A549 (cell line): ENCODE data around the gene PCDH15. TPM values are rescaled to one million over a fixed set of nuclear protein-coding genes. Genes with fewer than 3 reads are reported as not detected.

ENCODE experiments used
- ATAC-seq, 2 experiments: fragments of 200-7000 bp in 1 of 2; fragments of >200 bp in 1 of 2; cut with Nextera tagmentation in 1 of 2; cut with Tn5 transposase in 1 of 2; 3 replicates each; pipeline versions ENCODE4 v1.8.0 to v1.9.1; 2018 to 2020; ENCODE audit warnings: mild to moderate bottlenecking in 1 of 2, moderate library complexity in 1 of 2
- CTCF ChIA-PET: fragments of 300-600 bp; sonication (Branson Sonifier 250); formaldehyde crosslinking; extraction: SDS; loops from one replicate; lab custom pipeline; 2021; ENCODE audit warnings: antibody characterized with exemption, inconsistent platforms; lab: Yijun Ruan, JAX
- POLR2A ChIA-PET: fragments of 350-600 bp; formaldehyde crosslinking; extraction: SDS; loops from one replicate; lab custom pipeline; 2021; ENCODE audit warnings: antibody characterized with exemption, inconsistent platforms; lab: Yijun Ruan, JAX
- DNase-seq, 2 experiments: peaks; one replicate each; pipeline versions ENCODE4 v3.0.0 to v3.0.0-alpha.2; 2011 to 2016; ENCODE audit warnings: low read depth in 1 of 2, low spot score in 1 of 2
- FAIRE-seq: peaks from 2 replicates; lab custom pipeline; 2011; peaks lifted over from hg19 to GRCh38; lab: Jason Lieb, UNC
- H3K27ac ChIP-seq, 2 experiments: fragments of >200 bp; sonication (Bioruptor Twin); formaldehyde crosslinking; 3 replicates each; pipeline ENCODE4 v1.5.1; 2016 to 2017
- H3K4me1 ChIP-seq: fragments of >200 bp; sonication (Bioruptor Twin); formaldehyde crosslinking; 3 replicates; pipeline ENCODE4 v1.6.1; 2016
- H3K4me2 ChIP-seq: fragments of >200 bp; sonication (Bioruptor Twin); formaldehyde crosslinking; 3 replicates; pipeline ENCODE4 v1.6.1; 2016
- H3K4me3 ChIP-seq: fragments of >200 bp; sonication (Bioruptor Twin); formaldehyde crosslinking; 3 replicates; pipeline ENCODE4 v1.5.1; 2016
- H3K9me3 ChIP-seq: fragments of >200 bp; sonication (Bioruptor Twin); formaldehyde crosslinking; 3 replicates; pipeline ENCODE4 v1.6.1; 2016
- BHLHE40 ChIP-seq: IDR thresholded peaks from 2 replicates; pipeline ENCODE4 v1.6.1; 2012; ENCODE audit warnings: low read depth, low read length, inconsistent platforms
- CBX8 ChIP-seq: fragments of 200-600 bp; sonication (generic); IDR thresholded peaks from 2 replicates; pipeline ENCODE4 v1.6.1; 2016
- CEBPB ChIP-seq, 2 experiments: fragments of >200 bp in 1 of 2; sonication (Bioruptor Twin) in 1 of 2; formaldehyde crosslinking in 1 of 2; IDR thresholded peaks; 2 replicates each; pipeline ENCODE4 v1.6.1; 2012 to 2016
- EHMT2 ChIP-seq: fragments of 200-600 bp; sonication (generic); IDR thresholded peaks from 2 replicates; pipeline ENCODE4 v1.6.1; 2016; ENCODE audit warnings: antibody characterized with exemption, low read depth, mild to moderate bottlenecking, moderate library complexity
- ELK1 ChIP-seq: fragments of 150-350 bp; IDR thresholded peaks from 2 replicates; pipeline ENCODE4 v1.6.1; 2014; ENCODE audit warnings: low read depth, mild to moderate bottlenecking, low read length
- EP300 ChIP-seq, 2 experiments: fragments of >200 bp; sonication (Bioruptor Twin); formaldehyde crosslinking; IDR thresholded peaks; 2 replicates in 1 of 2; 3 replicates in 1 of 2; pipeline ENCODE4 v1.6.1; 2016 to 2017
- FOSL2 ChIP-seq, 2 experiments: fragments of 450-650 bp in 1 of 2; fragments of >200 bp in 1 of 2; sonication (Bioruptor Twin) in 1 of 2; formaldehyde crosslinking; IDR thresholded peaks; 2 replicates each; pipeline versions ENCODE4 v1.5.0 to v1.6.1; 2016 to 2020; ENCODE audit warnings: mild to moderate bottlenecking in 1 of 2, moderate library complexity in 1 of 2
- HDAC2 ChIP-seq: fragments of 200-600 bp; sonication (generic); IDR thresholded peaks from 2 replicates; pipeline ENCODE4 v1.6.1; 2016
- HMGXB4 ChIP-seq: fragments of 250-450 bp; sonication (Bioruptor Pico); IDR thresholded peaks from 2 replicates; pipeline ENCODE4 v1.5.0; 2021; ENCODE audit warnings: mild to moderate bottlenecking, moderate library complexity, borderline replicate concordance
- HOXA7 ChIP-seq: fragments of 250-450 bp; sonication (Bioruptor Pico); IDR thresholded peaks from 2 replicates; pipeline ENCODE4 v1.5.0; 2020; ENCODE audit warnings: mild to moderate bottlenecking, moderate library complexity
- HOXB13 ChIP-seq: fragments of 250-450 bp; sonication (Bioruptor Pico); IDR thresholded peaks from 2 replicates; pipeline ENCODE4 v1.5.0; 2020; ENCODE audit warnings: low read depth, mild to moderate bottlenecking, moderate library complexity
- JUN ChIP-seq, 2 experiments: fragments of >200 bp; sonication (Bioruptor Twin); formaldehyde crosslinking; IDR thresholded peaks; 2 replicates in 1 of 2; 3 replicates in 1 of 2; pipeline ENCODE4 v1.6.1; 2016 to 2017
- MAZ ChIP-seq: fragments of 150-350 bp; IDR thresholded peaks from 2 replicates; pipeline ENCODE4 v1.6.1; 2014; ENCODE audit warnings: antibody characterized with exemption, low read depth, low read length, borderline replicate concordance
- MYC ChIP-seq: IDR thresholded peaks from 2 replicates; pipeline ENCODE4 v1.6.1; 2012; ENCODE audit warnings: mild to moderate bottlenecking, inconsistent platforms, low read length, improper control_type of control experiment, borderline replicate concordance
- NPAS2 ChIP-seq: fragments of 250-450 bp; sonication (Bioruptor Pico); IDR thresholded peaks from 2 replicates; pipeline ENCODE4 v1.8.0; 2022; ENCODE audit warnings: mild to moderate bottlenecking, moderate library complexity, borderline replicate concordance
- PHF8 ChIP-seq: fragments of 200-600 bp; sonication (generic); IDR thresholded peaks from 2 replicates; pipeline ENCODE4 v1.6.1; 2016; ENCODE audit warnings: low read depth, mild to moderate bottlenecking, antibody characterized with exemption, moderate library complexity, borderline replicate concordance
- POLR2A ChIP-seq: IDR thresholded peaks from 2 replicates; pipeline ENCODE4 v1.6.1; 2012; ENCODE audit warnings: mild to moderate bottlenecking, low read length
- RAD21 ChIP-seq, 2 experiments: fragments of >200 bp in 1 of 2; sonication (Bioruptor Twin) in 1 of 2; formaldehyde crosslinking in 1 of 2; IDR thresholded peaks in 1 of 2; conservative IDR thresholded peaks in 1 of 2; 2 replicates in 1 of 2; 3 replicates in 1 of 2; pipeline ENCODE4 v1.6.1; 2012 to 2018; ENCODE audit warnings: inconsistent platforms in 1 of 2
- RCOR1 ChIP-seq: fragments of 150-350 bp; IDR thresholded peaks from 2 replicates; pipeline ENCODE4 v1.6.1; 2014; ENCODE audit warnings: antibody characterized with exemption, low read length, low read depth
- RFX5 ChIP-seq: fragments of 450-650 bp; IDR thresholded peaks from 2 replicates; pipeline ENCODE4 v1.7.1; 2014; ENCODE audit warnings: antibody characterized with exemption, mild to moderate bottlenecking, moderate library complexity
- ZFP36 ChIP-seq: fragments of 450-650 bp; IDR thresholded peaks from 2 replicates; pipeline ENCODE4 v1.6.1; 2014; ENCODE audit warnings: borderline replicate concordance; ENCODE audit not compliant: partially characterized antibody
- ZNF302 ChIP-seq: fragments of 250-450 bp; sonication (Bioruptor Pico); IDR thresholded peaks from 2 replicates; pipeline ENCODE4 v1.9.0; 2021; ENCODE audit warnings: inconsistent platforms, mild to moderate bottlenecking, moderate library complexity
- ZSCAN20 ChIP-seq: fragments of 250-450 bp; sonication (Bioruptor Pico); IDR thresholded peaks from 2 replicates; pipeline ENCODE4 v1.8.0; 2022; ENCODE audit warnings: mild to moderate bottlenecking, moderate library complexity
- WGBS: methylation state at CpG from one replicate; pipeline ENCODE4 v1.1.6; 2017; ENCODE audit errors: missing lambda C conversion rate; 5-methylcytosine and 5-hydroxymethylcytosine counted together
- polyA plus RNA-seq, 4 experiments: library from polyadenylated mRNA; depleted of rRNA in 3 of 4; stranded (reverse); fragments of >200 nt; fragmentation: RNase III in 1 of 4; extraction: RNeasy Plus Mini Kit Qiagen cat#74134 plus additional on column Dnase treatment in 1 of 4; gene quantifications; 2 replicates in 3 of 4; 3 replicates in 1 of 4; pipeline ENCODE4 v1.2.3, GENCODE V29; 2011 to 2017
- TF ChIP-seq, protein P1 (sequence below): fragments of >200 bp; sonication (Bioruptor Twin); formaldehyde crosslinking; IDR thresholded peaks from 3 replicates; pipeline ENCODE4 v1.6.1; 2016

PCDH15 gene
- polyA plus RNA-seq, 2 of the 4 experiments (the other 2 are of a cell fraction), result 0.03 TPM; not detected in 1

GRCh38 chr10:54060572-54060971 is 740.5 kb downstream of the PCDH15 start:
- TF ChIP-seq FOSL2 (IDR thresholded peaks at IDR 0.05), result no peak
- TF ChIP-seq FOSL2 (CRISPR knock-in tag; IDR thresholded peaks at IDR 0.05), result no peak
- no peak for TF ChIP-seq HOXB13 (CRISPR knock-in tag)
- TF ChIP-seq MYC, result no peak
- TF ChIP-seq ELK1, result no peak
- no peak for TF ChIP-seq HOXA7
- no peak for TF ChIP-seq ZNF302
- TF ChIP-seq ZSCAN20 (CRISPR knock-in tag), result no peak
- no peak for TF ChIP-seq EHMT2
- TF ChIP-seq CEBPB (IDR thresholded peaks at IDR 0.05), result no peak
- no peak for TF ChIP-seq RAD21 (conservative IDR thresholded peaks at IDR 0.05 in 1 of 2, IDR thresholded peaks at IDR 0.05 in 1 of 2)
- TF ChIP-seq PHF8, result no peak
- TF ChIP-seq EP300 (IDR thresholded peaks at IDR 0.05), result no peak
- no peak for TF ChIP-seq HMGXB4 (CRISPR knock-in tag)
- ATAC-seq, result no peak
- POLR2A ChIA-PET, result no interaction called here

DNA sequence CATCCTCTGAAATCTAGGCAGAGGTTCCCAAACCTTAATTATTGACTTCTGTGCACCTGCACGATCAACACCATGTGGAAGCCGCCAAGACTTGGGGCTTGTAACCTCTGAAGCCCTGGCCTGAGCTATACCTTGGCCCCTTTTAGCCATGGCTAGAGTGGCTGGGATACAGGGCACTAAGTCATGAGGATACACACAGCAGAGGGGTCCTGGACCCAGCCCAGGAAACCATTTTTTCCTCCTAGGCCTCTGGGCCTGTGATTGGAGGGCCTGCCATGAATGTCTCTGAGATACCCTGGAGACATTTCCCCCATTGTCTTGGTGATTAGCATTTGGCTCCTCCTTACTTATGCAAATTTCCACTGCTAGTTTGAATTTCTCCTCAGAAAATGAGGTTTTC is 743.7 kb downstream of the PCDH15 start:
- FAIRE-seq, result no peak
- ATAC-seq, result no peak
- H3K4me3 ChIP-seq, result no peak overlapping the region
- no peak overlapping the region for H3K4me2 ChIP-seq
- no peak overlapping the region for H3K27ac ChIP-seq
- CTCF ChIA-PET, result no interaction called here
- POLR2A ChIA-PET, result no interaction called here
- WGBS, result 10% methylated on average over 2 of the region's 2 CpGs
- H3K4me1 ChIP-seq, result no peaks in the 10 kb centered on the region
- TF ChIP-seq ZFP36 (peak; percentile 39), MYC (no peak)
- H3K9me3 ChIP-seq, result no peaks in the 10 kb centered on the region
- DNase-seq, result no peak

More at GRCh38 chr10:54060572-54060971, 740.5 kb downstream of the PCDH15 start:
- FAIRE-seq (no peak), DNase-seq (no peak)
- WGBS, result 23% methylated on average over 5 of the region's 5 CpGs
- Histone ChIP-seq H3K27ac (no peak overlapping the region), H3K4me1 (no peaks in the 10 kb centered on the region), H3K9me3 (no peaks in the 10 kb centered on the region), H3K4me3 (no peak overlapping the region), H3K4me2 (no peak overlapping the region)
- CTCF ChIA-PET, result no interaction called here

DNA sequence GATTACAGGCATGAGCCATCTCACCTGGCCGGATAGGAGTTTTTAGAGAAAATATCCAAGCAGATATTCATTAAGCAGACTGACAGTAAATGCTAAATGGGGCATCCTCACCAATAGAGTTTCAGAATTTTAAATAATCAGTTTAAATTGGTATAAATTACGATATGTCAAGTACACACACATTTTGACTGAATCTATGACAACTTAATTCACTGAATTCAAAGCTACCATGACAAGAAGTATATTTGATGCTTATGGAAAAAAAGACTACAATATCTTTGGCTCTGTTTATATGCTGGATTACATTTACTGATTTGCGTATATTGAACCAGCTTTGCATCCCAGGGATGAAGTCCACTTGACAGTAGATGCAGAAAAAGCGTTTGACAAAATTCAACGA is 774.7 kb downstream of the PCDH15 start:
- no peak for DNase-seq
- TF ChIP-seq BHLHE40 (no peak), RCOR1 (no peak), POLR2A (no peak), NPAS2 (CRISPR knock-in tag) (no peak), RFX5 (no peak), JUN (IDR thresholded peaks at IDR 0.05) (no peak), CBX8 (no peak), MYC (no peak), HDAC2 (no peak), MAZ (no peak)
- TF ChIP-seq, protein P1, sequence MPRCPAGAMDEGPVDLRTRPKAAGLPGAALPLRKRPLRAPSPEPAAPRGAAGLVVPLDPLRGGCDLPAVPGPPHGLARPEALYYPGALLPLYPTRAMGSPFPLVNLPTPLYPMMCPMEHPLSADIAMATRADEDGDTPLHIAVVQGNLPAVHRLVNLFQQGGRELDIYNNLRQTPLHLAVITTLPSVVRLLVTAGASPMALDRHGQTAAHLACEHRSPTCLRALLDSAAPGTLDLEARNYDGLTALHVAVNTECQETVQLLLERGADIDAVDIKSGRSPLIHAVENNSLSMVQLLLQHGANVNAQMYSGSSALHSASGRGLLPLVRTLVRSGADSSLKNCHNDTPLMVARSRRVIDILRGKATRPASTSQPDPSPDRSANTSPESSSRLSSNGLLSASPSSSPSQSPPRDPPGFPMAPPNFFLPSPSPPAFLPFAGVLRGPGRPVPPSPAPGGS, result no peak

More for the DNA sequence above, 774.7 kb downstream of the PCDH15 start:
- ChIA-PET CTCF (no interaction called here), POLR2A (no interaction called here)
- no peaks in the 10 kb centered on the region for H3K9me3 ChIP-seq
- 15% methylated on average over 5 of the region's 5 CpGs for WGBS
- FAIRE-seq (no peak), ATAC-seq (no peak)
- no peak overlapping the region for H3K4me2 ChIP-seq
- H3K4me1 ChIP-seq, result no peaks in the 10 kb centered on the region
- H3K4me3 ChIP-seq, result no peak overlapping the region
- H3K27ac ChIP-seq, result no peak overlapping the region
